GM19324 (cell line): ENCODE measurements around the gene SDF2L1.
"Not testable (repeated sequence)": the region's sequence is repeated elsewhere in the genome, so short reads cannot be mapped to it uniquely, and the experiment has no call there.

Experiments used
- ATAC-seq: cut with Tn5 transposase; IDR thresholded peaks from one replicate; pipeline ENCODE4 v1.9.1; 2021; ENCODE audit warnings: mild to moderate bottlenecking, moderate library complexity; ENCODE audit not compliant: unreplicated experiment, low FRiP score

The SDF2L1 gene

DNA sequence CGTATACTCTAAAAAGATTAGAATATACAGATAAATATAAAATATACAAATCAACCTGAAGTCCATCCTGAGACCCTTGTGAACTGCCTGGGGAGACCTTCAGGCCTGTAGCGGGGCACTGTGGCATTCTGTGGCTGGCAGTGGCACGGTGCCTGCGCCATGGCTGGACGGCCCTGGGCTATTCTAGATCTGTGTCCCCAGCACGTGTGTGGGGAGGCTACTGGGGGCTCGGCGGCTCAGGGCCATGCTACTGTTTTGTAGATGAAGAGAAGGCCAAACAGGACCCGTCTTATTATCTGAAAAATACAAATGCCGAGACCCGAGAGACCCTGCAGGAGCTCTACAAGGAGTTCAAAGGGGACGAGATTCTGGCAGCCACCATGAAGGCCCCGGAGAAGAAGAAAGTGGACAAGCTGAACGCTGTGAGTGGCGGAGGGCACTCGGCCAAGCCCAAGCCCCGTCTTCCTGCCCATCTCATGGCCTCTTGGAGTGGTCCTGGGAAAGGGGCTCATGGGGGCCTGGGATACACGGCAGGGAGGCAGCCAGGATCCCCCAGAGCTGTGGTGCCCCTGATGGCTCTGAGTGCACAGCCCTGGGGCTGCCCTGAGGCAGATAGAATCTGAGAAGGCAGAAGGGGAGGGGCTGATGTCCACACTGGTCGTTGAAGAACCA lies 42.5 kb downstream of the SDF2L1 start:
- ATAC-seq, result no peak

DNA sequence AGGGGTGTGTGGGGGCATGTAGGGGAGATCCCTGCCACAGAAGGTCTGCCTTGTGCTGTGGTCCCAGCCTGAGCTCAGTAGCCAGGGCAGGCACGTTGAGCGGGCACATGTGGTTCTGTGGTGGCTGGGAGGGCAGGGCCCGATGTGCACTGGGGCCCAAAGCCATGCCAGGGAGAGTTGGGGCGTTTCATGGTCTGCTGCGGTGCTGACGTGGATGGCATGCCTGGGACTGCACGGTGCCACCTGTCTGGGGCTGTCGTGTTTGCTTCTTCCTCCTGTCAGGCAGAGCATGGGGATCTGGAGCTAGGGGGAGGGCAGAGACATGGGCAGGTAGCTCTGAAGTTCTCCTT lies 43.0 kb downstream of the SDF2L1 start:
- ATAC-seq, result no peak

DNA sequence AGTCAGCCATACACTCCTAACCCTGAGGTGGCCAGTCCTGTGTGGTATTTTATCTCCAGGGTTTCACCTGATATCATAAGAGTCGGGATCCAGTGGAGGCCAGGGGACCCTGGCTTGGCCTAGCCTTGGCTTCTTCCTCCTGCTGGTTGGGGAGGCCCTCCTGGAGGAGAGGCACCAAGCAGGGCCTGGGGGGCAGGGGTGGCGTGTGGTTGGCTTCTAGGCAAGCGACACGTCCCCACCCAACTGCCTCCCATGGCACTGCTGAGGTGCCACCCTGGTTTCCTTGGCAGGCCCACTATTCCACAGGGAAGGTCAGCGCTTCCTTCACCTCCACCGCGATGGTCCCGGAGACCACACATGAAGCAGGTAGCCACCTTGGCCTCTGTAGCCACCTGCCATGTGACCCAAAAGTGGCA lies 44.1 kb downstream of the SDF2L1 start:
- no peak for ATAC-seq

DNA sequence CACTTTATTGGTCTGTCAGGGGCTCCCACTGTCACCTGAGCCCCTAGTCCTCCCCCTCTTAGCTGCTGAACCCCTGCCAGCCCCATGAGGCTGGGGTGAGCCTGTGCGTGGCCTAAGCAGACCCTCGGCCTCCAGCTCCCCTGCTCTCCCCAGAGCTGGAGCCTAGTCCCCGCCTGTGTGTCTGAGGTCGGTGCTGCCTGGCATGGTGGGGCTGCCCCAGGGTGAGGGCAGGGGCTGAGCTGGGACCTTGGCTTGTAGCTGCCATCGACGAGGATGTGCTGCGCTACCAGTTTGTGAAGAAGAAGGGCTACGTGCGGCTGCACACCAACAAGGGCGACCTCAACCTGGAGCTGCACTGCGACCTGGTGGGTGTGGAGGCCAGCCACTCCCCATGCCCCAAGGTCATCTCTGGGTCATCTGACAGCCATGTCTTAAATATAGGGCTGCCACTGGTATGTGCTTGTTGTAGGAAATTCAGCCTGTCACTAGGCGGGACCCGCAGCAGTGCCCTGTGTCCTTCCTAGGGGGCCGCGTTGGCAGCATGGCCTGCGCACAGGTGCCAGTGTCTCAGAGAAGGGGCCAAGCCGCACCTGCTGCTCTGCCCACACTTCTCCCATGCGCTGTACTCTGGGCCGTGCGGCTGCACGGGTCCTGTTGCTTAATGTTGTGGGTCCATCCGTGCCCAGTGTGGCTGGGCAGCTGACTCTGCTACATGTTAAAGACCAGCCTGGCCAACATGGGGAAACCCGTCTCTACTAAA lies 44.7 kb downstream of the SDF2L1 start:
- ATAC-seq, result no peak

DNA sequence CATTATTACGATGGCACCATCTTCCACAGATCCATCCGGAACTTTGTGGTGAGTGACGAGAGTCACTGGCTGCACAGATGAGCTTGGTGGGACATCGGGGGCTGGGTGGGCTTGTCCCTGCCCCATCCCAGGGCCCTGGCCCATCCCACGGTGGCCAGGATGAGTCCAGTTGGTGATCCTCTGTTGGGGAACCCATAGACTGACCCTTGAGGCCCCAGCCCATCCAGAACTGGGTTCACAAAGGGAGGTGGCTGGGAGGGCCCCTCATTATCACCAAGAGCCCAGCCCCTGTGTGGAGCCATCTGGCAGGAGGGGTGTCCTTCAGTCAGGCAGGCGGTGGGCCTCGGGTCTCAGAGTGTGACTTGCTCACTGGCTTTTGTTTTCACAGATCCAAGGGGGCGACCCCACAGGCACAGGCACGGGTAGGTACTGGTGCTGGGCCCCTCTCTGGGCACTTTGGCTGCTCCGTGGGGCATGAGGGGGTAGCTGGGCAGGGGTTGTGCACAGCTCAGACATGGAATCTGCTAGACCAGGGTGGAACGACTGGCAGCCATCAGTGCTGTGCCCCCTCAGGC lies 45.7 kb downstream of the SDF2L1 start:
- no peak for ATAC-seq

DNA sequence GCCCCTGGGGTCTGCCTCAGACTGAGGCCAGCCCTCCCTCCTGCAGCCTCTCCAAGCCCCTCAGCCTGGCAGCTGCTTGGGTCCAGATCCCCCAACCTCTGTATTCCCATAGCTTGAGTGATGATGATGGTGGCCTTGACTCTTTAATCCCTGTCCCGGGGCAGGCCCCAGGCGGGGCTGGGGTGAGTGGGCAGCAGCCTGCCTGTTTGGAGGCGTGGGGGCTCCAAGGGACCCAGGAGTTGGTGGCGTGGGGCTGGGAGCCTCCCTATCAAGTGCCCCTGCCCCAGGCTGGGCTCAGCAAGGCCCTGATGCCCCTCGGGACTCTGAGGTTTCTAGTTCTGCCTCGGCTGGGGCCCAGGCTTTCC lies 46.2 kb downstream of the SDF2L1 start:
- no peak for ATAC-seq

DNA sequence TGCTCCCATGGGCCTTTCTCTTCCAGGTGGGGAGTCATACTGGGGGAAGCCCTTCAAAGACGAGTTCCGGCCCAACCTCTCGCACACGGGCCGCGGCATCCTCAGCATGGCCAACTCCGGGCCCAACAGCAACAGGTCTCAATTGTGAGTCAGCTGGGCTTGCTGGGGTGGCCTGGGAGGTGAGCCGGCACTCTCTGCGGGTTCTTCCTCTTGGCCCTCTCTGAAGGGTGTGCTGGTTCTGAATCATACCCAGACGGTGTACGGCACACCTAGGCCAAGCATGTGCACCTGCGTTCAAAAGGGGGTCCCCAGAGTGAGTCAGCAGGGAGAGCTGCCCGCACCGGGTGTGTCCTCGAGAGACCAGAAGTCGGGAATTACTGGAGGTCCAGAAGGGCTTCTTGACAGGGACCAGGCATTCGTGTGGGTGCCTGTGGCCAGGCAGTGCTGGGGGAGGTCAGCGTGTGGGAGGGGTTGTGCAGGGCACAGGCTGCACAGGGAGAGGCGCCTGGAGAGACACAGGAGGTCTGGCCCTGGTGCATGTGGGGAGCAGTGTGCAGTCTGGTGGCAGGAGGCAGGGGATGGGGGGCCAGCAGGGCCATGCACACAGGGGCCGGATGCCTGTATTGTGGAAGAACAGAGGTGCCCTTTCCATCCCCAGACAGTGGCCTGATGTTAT lies 46.7 kb downstream of the SDF2L1 start:
- ATAC-seq, result no peak

DNA sequence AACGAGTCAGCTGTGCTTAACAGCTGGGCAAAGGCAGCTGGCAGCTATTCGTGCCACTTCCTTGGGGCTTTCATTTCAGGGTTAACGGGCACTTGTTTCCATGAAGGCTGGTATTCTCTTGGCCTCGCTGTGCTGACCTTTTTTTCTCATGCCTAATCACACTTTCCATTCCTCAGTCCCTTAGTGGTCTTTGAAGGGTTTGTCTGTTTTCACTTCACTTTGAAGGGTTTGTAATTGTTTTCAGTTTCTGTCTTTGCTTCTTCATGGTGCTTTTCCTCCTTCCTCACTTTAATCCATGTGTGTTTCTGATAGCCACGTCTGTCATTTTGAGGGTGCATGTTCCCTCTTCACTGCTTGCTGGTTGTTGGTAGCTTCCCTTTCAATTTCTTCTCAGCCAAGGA lies 48.3 kb downstream of the SDF2L1 start:
- no peak for ATAC-seq

DNA sequence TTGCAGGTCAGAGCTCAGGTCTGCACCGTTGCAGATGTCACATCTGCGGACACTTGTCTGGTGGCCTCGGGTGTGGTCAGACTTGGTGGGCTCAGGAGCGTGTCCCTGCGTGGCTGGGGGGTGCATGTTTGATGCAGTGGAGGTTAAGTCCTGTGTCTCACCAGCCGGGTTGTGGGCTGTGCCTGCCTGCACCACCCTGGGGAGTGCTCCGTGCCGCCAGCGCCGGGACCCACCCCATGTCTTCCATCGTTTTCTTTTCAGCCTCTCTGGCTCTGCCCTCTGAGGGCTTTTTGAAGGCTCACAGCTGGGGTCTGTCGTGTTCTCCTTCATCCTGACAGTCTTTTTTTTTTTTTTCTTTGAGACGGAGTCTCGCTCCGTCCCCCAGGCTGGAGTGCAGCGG lies 49.7 kb downstream of the SDF2L1 start:
- ATAC-seq, result no peak

DNA sequence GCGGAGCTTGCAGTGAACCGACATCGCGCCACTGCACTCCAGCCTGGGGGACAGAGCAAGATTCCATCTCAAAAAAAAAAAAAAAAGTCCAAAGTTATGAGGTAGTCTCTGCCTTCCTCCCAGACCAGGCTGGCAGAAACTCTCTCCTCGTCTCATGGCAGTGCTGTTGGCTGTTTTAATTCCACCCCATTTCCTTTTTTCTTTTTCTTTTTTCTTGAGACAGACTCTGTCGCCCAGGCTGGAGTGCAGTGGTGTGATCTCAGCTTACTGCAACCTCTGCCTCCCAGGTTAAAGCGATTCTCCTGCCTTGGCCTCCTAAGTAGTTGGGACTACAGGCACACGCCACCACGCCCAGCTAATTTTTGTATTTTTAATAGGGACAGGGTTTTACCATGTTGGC lies 50.8 kb downstream of the SDF2L1 start:
- not testable (repeated sequence) for ATAC-seq

DNA sequence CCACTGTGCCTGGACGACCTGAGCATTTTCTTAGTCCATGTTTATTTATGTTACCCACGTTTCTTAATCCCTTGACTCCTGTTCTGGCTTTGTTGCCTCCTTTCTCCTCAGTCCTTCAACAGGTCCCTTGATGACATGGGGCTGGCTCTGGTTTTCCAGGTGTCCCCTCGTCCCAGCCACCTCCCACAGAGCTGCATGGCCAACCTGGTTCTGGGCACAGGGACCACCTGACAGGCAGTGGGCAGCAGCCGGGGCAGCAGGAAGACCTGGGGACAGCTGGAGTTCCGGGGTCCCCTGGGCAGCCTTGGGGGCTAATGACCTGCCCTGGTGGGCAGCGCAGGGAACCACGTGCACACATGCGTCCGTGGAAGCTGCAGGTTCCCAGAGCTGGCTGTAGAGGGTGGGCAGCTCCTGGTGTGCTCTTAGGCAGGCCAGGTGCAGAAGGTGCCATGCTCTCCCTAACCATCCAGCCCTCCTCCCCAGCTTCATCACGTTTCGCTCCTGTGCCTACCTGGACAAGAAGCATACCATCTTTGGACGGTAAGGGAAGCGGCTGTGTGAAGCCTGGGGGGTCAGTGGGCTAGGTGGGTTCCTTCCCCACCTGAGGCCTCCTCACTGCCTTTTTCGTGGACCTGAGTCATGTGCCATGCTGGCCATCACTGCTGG lies 51.4 kb downstream of the SDF2L1 start:
- no peak for ATAC-seq
